ENCODE measurements around the gene NR3C2. TPM values are rescaled to one million over a fixed set of nuclear protein-coding genes. Genes with fewer than 3 reads are reported as not detected.

NR3C2 gene
- total and polyA plus RNA-seq, 10 of the 15 experiments (the other 5 are each of a cell fraction or from before 2014, with no cell fraction given) = 0.05 to 0.11 (median 0.08) TPM; not detected in 4

- H3K9ac ChIP-seq (ENCODE audit: control insufficient read depth, insufficient read depth, low read length) = no peak overlapping the region
- H3K9me3 ChIP-seq (replicated peaks; ENCODE audit: control insufficient read depth, insufficient read depth, low read length) = no peaks in the 10 kb centered on the region
- CTCF ChIA-PET = interaction anchor here (0.7 to 2.5 kb wide), 4 partner anchors 14 to 927 kb away, joined by 3 to 7 read pairs (median 4); no protein-coding TSS in a partner anchor
- 0 out of 2 replicates have a peak, but pooled peaks cover 2% of the 10 kb centered on the region for H3K4me1 ChIP-seq (ENCODE audit: control insufficient read depth, insufficient read depth, low read length)
- no peak for DNase-seq (ENCODE audit: low read depth, low spot score)
- FAIRE-seq = no peak
- POLR2A ChIA-PET = no interaction called here
- no peaks in the 10 kb centered on the region for H3K27me3 ChIP-seq (replicated peaks in 1 of 2; ENCODE audit: control insufficient read depth in 2 of 2, insufficient read depth in 2 of 2, low read length in 1 of 2)
- 33% methylated on average over 11 of the region's 11 CpGs for WGBS (ENCODE audit: insufficient coverage, insufficient replicate concordance, low lambda C conversion rate, missing lambda C conversion rate)
- RAD21 ChIA-PET (ENCODE audit: unreplicated experiment) = no interaction called here
- ATAC-seq = no peak
- no peaks in the 10 kb centered on the region for H4K20me1 ChIP-seq (ENCODE audit: control insufficient read depth, insufficient read depth)
- no TSS peak for BruUV-seq (replicated peaks)
- TF ChIP-seq JUND (IDR thresholded peaks at IDR 0.05; ENCODE audit: low read depth, low read length) = no peak
- no peak for TF ChIP-seq YY1 (IDR thresholded peaks at IDR 0.05; ENCODE audit: low read depth, low read length)
- TF ChIP-seq KDM1A (IDR thresholded peaks at IDR 0.05; ENCODE audit: borderline replicate concordance) = no peak
- no peak for TF ChIP-seq E2F4 (IDR thresholded peaks at IDR 0.05; ENCODE audit: low read depth, low read length)
- no peak for TF ChIP-seq ZSCAN29 (IDR thresholded peaks at IDR 0.05)
- H3K79me2 ChIP-seq (ENCODE audit: control insufficient read depth, insufficient read depth, low read length) = no peaks in the 10 kb centered on the region
- in situ Hi-C loops (cut with MboI) (no loop called here), intact Hi-C loops (cut with micrococcal nuclease; ENCODE audit: unreplicated experiment) (no loop called here)
- SMC1A ChIA-PET (ENCODE audit: uncharacterized antibody, unreplicated experiment) = interaction anchor here (1.5 kb wide), 1 partner anchor 170 kb away, joined by 3 read pairs; no protein-coding TSS in a partner anchor
- no peak overlapping the region for H2AFZ ChIP-seq (ENCODE audit: control insufficient read depth, low read depth, low read length)
- no peak overlapping the region for H3K4me3 ChIP-seq
- no peaks in the 10 kb centered on the region for H3K36me3 ChIP-seq (ENCODE audit: control insufficient read depth in 2 of 2, insufficient read depth in 2 of 2, low read length in 1 of 2)
- H3K27ac ChIP-seq (ENCODE audit: control insufficient read depth, insufficient read depth) = no peak overlapping the region
- no peak overlapping the region for H3K4me2 ChIP-seq (ENCODE audit: control insufficient read depth, insufficient read depth)
These were observed 227.6 kb downstream of the NR3C2 start for GRCh38 chr4:148214529-148215166.

DNA sequence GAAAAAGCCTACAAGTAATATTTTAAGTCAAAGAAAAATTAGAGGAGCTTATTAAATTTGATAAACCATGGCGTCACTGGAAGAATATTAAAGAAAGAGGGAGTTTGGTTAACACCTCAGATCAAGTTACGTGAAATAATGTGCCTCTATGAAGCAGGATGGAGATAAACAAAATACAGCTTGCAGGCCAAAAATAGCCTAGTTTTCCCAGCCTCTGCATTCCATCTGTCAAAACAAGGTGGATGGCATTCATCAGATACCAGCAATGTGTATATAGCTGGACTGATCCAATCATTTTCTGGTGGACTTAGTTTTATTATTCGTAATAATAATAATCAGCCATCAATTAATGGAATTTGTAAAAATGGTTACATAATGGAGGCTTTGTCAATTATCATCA is 230.7 kb downstream of the NR3C2 start:
- H3K27me3 ChIP-seq (replicated peaks in 1 of 2; ENCODE audit: control insufficient read depth in 2 of 2, insufficient read depth in 2 of 2, low read length in 1 of 2) = no peaks in the 10 kb centered on the region
- no peaks in the 10 kb centered on the region for H4K20me1 ChIP-seq (ENCODE audit: control insufficient read depth, insufficient read depth)
- ATAC-seq (no peak), DNase-seq (ENCODE audit: low read depth, low spot score) (no peak), FAIRE-seq (no peak)
- POLR2A ChIA-PET = no interaction called here
- intact Hi-C loops (cut with micrococcal nuclease; ENCODE audit: unreplicated experiment) (no loop called here), in situ Hi-C loops (cut with MboI) (no loop called here)
- H3K4me1 ChIP-seq (ENCODE audit: control insufficient read depth, insufficient read depth, low read length) = no peaks in the 10 kb centered on the region
- CTCF ChIA-PET = no interaction called here
- no peak overlapping the region for H3K9ac ChIP-seq (ENCODE audit: control insufficient read depth, insufficient read depth, low read length)
- H3K9me3 ChIP-seq (replicated peaks; ENCODE audit: control insufficient read depth, insufficient read depth, low read length) = no peaks in the 10 kb centered on the region
- RAD21 ChIA-PET (ENCODE audit: unreplicated experiment) = no interaction called here
- no TSS peak for BruUV-seq (replicated peaks)
- SMC1A ChIA-PET (ENCODE audit: uncharacterized antibody, unreplicated experiment) = interaction anchor here (1.1 kb wide), 1 partner anchor 20 kb away, joined by 4 read pairs; no protein-coding TSS in a partner anchor
- no peaks in the 10 kb centered on the region for H3K79me2 ChIP-seq (ENCODE audit: control insufficient read depth, insufficient read depth, low read length)
- no peak overlapping the region for H3K4me3 ChIP-seq
- TF ChIP-seq RELA (IDR thresholded peaks at IDR 0.05; ENCODE audit: borderline replicate concordance, partially characterized antibody) (no peak), TCF12 (IDR thresholded peaks at IDR 0.05; ENCODE audit: low read depth, low read length) (no peak)
- H3K36me3 ChIP-seq (ENCODE audit: control insufficient read depth in 2 of 2, insufficient read depth in 2 of 2, low read length in 1 of 2) = no peaks in the 10 kb centered on the region
- no peak overlapping the region for H3K27ac ChIP-seq (ENCODE audit: control insufficient read depth, insufficient read depth)
- no peak overlapping the region for H2AFZ ChIP-seq (ENCODE audit: control insufficient read depth, low read depth, low read length)
- H3K4me2 ChIP-seq (ENCODE audit: control insufficient read depth, insufficient read depth) = no peak overlapping the region
- WGBS (ENCODE audit: insufficient coverage, insufficient replicate concordance, low lambda C conversion rate, missing lambda C conversion rate) = 9% methylated on average over 3 of the region's 3 CpGs
